SK-N-MC (cell line): Measurements from ENCODE around the gene SLC6A2.

Experiments
- DNase-seq: peaks from one replicate; pipeline ENCODE4 v3.0.0-alpha.2; 2011; ENCODE audit warnings: low read depth, low spot score
- H3K27ac ChIP-seq: fragments of 200-600 bp; sonication (generic); 2 replicates; pipeline ENCODE4 v1.5.1; 2016; ENCODE audit warnings: mixed run types
- H3K36me3 ChIP-seq: fragments of 200-600 bp; sonication (generic); 2 replicates; pipeline ENCODE4 v1.6.1; 2017; ENCODE audit warnings: antibody characterized with exemption, low read length, mixed read lengths; ENCODE audit not compliant: insufficient read depth
- H3K4me3 ChIP-seq: fragments of 200-600 bp; sonication (generic); 2 replicates; pipeline ENCODE4 v1.5.1; 2016
- H3K9ac ChIP-seq: fragments of 200-600 bp; sonication (generic); 2 replicates; pipeline ENCODE4 v1.8.0; 2017; ENCODE audit warnings: mixed run types, mixed read lengths; ENCODE audit not compliant: insufficient read length
- H3K9me3 ChIP-seq: fragments of 200-600 bp; sonication (generic); 2 replicates; pipeline ENCODE4 v1.6.1; 2017; ENCODE audit warnings: low read depth, mild to moderate bottlenecking, antibody characterized with exemption, low read length, moderate library complexity, mixed read lengths
- EZH2 ChIP-seq: fragments of 200-600 bp; sonication (generic); IDR thresholded peaks from one replicate; pipeline ENCODE4 v1.6.1; 2017; ENCODE audit warnings: antibody characterized with exemption
- FOXP2 ChIP-seq: optimal IDR thresholded peaks from 2 replicates; pipeline ENCODE3; 2011; ENCODE audit warnings: mild to moderate bottlenecking, moderate library complexity; ENCODE audit not compliant: insufficient read depth; ENCODE audit errors: extremely low read length, control extremely low read depth
- POLR2AphosphoS5 ChIP-seq: IDR thresholded peaks from 2 replicates; pipeline ENCODE4 v1.6.1; 2012; ENCODE audit warnings: mild to moderate bottlenecking, low read depth, low read length, borderline replicate concordance

SLC6A2 gene

GRCh38 chr16:55706739-55707384 lies 51.1 kb downstream of the SLC6A2 start:
- Histone ChIP-seq H3K4me3 (no peak overlapping the region), H3K9ac (no peak overlapping the region), H3K27ac (no peak overlapping the region), H3K36me3 (no peaks in the 10 kb centered on the region), H3K9me3 (no peaks in the 10 kb centered on the region)
- TF ChIP-seq FOXP2 (no peak), EZH2 (no peak), POLR2AphosphoS5 (no peak)
- DNase-seq, result no peak

- no peak overlapping the region for H3K27ac ChIP-seq
- DNase-seq, result no peak
- H3K4me3 ChIP-seq, result no peak overlapping the region
- H3K36me3 ChIP-seq, result no peaks in the 10 kb centered on the region
- TF ChIP-seq EZH2, result no peak
- TF ChIP-seq FOXP2, result no peak
- no peak for TF ChIP-seq POLR2AphosphoS5
- no peaks in the 10 kb centered on the region for H3K9me3 ChIP-seq
- no peak overlapping the region for H3K9ac ChIP-seq
Measured at GRCh38 chr16:55709801-55710200, 54.0 kb downstream of the SLC6A2 start.

- DNase-seq, result no peak
Measured at GRCh38 chr16:55710466-55710865, 54.7 kb downstream of the SLC6A2 start.

GRCh38 chr16:55711959-55712876 lies 56.4 kb downstream of the SLC6A2 start:
- peak; percentile 14 for DNase-seq
- H3K9me3 ChIP-seq, result no peaks in the 10 kb centered on the region
- H3K9ac ChIP-seq, result no peak overlapping the region
- H3K27ac ChIP-seq, result no peak overlapping the region
- H3K4me3 ChIP-seq, result no peak overlapping the region
- TF ChIP-seq POLR2AphosphoS5 (no peak), FOXP2 (no peak), EZH2 (no peak)
- H3K36me3 ChIP-seq, result no peaks in the 10 kb centered on the region

More at GRCh38 chr16:55710466-55710865, 54.7 kb downstream of the SLC6A2 start:
- H3K36me3 ChIP-seq, result no peaks in the 10 kb centered on the region
- no peaks in the 10 kb centered on the region for H3K9me3 ChIP-seq
- TF ChIP-seq EZH2 (no peak), FOXP2 (no peak), POLR2AphosphoS5 (no peak)
- H3K4me3 ChIP-seq, result no peak overlapping the region
- no peak overlapping the region for H3K9ac ChIP-seq
- no peak overlapping the region for H3K27ac ChIP-seq

- Histone ChIP-seq H3K36me3 (no peaks in the 10 kb centered on the region), H3K27ac (no peak overlapping the region), H3K9ac (no peak overlapping the region), H3K9me3 (no peaks in the 10 kb centered on the region), H3K4me3 (no peak overlapping the region)
- DNase-seq, result no peak
- TF ChIP-seq FOXP2 (no peak), POLR2AphosphoS5 (no peak), EZH2 (no peak)
Measured at GRCh38 chr16:55713103-55713502, 57.3 kb downstream of the SLC6A2 start.

GRCh38 chr16:55717326-55717725 lies 61.5 kb downstream of the SLC6A2 start:
- Histone ChIP-seq H3K4me3 (no peak overlapping the region), H3K36me3 (no peaks in the 10 kb centered on the region), H3K9me3 (no peaks in the 10 kb centered on the region), H3K9ac (no peak overlapping the region), H3K27ac (no peak overlapping the region)
- DNase-seq, result no peak
- TF ChIP-seq EZH2, result no peak
- no peak for TF ChIP-seq POLR2AphosphoS5
- TF ChIP-seq FOXP2, result no peak

- Histone ChIP-seq H3K27ac (no peak overlapping the region), H3K9me3 (no peaks in the 10 kb centered on the region), H3K4me3 (no peak overlapping the region), H3K9ac (no peak overlapping the region), H3K36me3 (no peaks in the 10 kb centered on the region)
- DNase-seq, result no peak
- TF ChIP-seq FOXP2 (no peak), EZH2 (no peak), POLR2AphosphoS5 (no peak)
Measured at GRCh38 chr16:55725055-55725777, 69.4 kb downstream of the SLC6A2 start.

GRCh38 chr16:55728797-55729196 lies 73.0 kb downstream of the SLC6A2 start:
- no peak overlapping the region for H3K27ac ChIP-seq
- no peaks in the 10 kb centered on the region for H3K36me3 ChIP-seq
- no peak overlapping the region for H3K4me3 ChIP-seq
- TF ChIP-seq POLR2AphosphoS5 (no peak), EZH2 (no peak), FOXP2 (no peak)
- DNase-seq, result no peak
- no peak overlapping the region for H3K9ac ChIP-seq
- H3K9me3 ChIP-seq, result no peaks in the 10 kb centered on the region
